Calu3 (cell line): Measurements from ENCODE around the gene SNTG2. TPM values are rescaled to one million over a fixed set of nuclear protein-coding genes. Genes with fewer than 3 reads are reported as not detected.

Experiments
- BruUV-seq: library from RNA; stranded (reverse); fragments of 400-500 nt; replicated peaks from 2 replicates; lab custom pipeline; 2021; lab: Mats Ljungman, UMichigan
- CTCF ChIA-PET: fragments of 300-600 bp; sonication (Branson Sonifier 250); formaldehyde crosslinking; loops from one replicate; lab custom pipeline; 2022; ENCODE audit warnings: antibody characterized with exemption; lab: Charles Lee
- DNase-seq: peaks from one replicate; pipeline ENCODE4 v3.0.0; 2022
- H3K27ac Mint-ChIP-seq: one replicate; pipeline ENCODE4 v1.8.0; 2022; ENCODE audit warnings: mixed read lengths; ENCODE audit not compliant: unreplicated experiment
- H3K27me3 Mint-ChIP-seq: one replicate; pipeline ENCODE4 v1.8.0; 2022; ENCODE audit warnings: mixed read lengths; ENCODE audit not compliant: unreplicated experiment
- H3K36me3 Mint-ChIP-seq: one replicate; pipeline ENCODE4 v1.8.0; 2022; ENCODE audit warnings: mild to moderate bottlenecking, moderate library complexity, mixed read lengths; ENCODE audit not compliant: insufficient read depth, unreplicated experiment
- H3K4me1 Mint-ChIP-seq: one replicate; pipeline ENCODE4 v1.8.0; 2022; ENCODE audit warnings: mild to moderate bottlenecking, low read depth, mixed read lengths; ENCODE audit not compliant: unreplicated experiment
- H3K4me3 Mint-ChIP-seq: one replicate; pipeline ENCODE4 v1.8.0; 2022; ENCODE audit warnings: mild to moderate bottlenecking, low read depth, moderate library complexity, mixed read lengths; ENCODE audit not compliant: unreplicated experiment
- H3K9me3 Mint-ChIP-seq: one replicate; pipeline ENCODE4 v1.8.0; 2022; ENCODE audit warnings: low read depth, mixed read lengths; ENCODE audit not compliant: unreplicated experiment
- CTCF ChIP-seq: fragments of 200-600 bp; IDR thresholded peaks from one replicate; pipeline ENCODE4 v1.8.0; 2022; ENCODE audit warnings: antibody characterized with exemption; ENCODE audit not compliant: unreplicated experiment
- intact Hi-C: fragments of 100-400 bp; cut with micrococcal nuclease; formaldehyde crosslinking; loops from one replicate; pipeline ENCODE4 v1.10.0; 2022; ENCODE audit not compliant: unreplicated experiment
- total RNA-seq: library from RNA; stranded (reverse); gene quantifications from 2 replicates; pipeline ENCODE4 v1.2.3, GENCODE V29; 2022

Gene SNTG2
- total RNA-seq, 1 experiment from 2014 or later = not detected

- BruUV-seq = no TSS peak
- CTCF ChIA-PET = no interaction called here
- no peak for TF ChIP-seq CTCF
- Mint-ChIP-seq H3K27ac (no peak overlapping the region), H3K27me3 (no peaks in the 10 kb centered on the region), H3K4me1 (no peaks in the 10 kb centered on the region), H3K4me3 (no peak overlapping the region), H3K9me3 (peaks cover 5% of the 10 kb centered on the region), H3K36me3 (no peaks in the 10 kb centered on the region)
- DNase-seq = no peak
- intact Hi-C loops = no loop called here
Observed at GRCh38 chr2:1236606-1237005, 286.0 kb downstream of the SNTG2 start.

DNA sequence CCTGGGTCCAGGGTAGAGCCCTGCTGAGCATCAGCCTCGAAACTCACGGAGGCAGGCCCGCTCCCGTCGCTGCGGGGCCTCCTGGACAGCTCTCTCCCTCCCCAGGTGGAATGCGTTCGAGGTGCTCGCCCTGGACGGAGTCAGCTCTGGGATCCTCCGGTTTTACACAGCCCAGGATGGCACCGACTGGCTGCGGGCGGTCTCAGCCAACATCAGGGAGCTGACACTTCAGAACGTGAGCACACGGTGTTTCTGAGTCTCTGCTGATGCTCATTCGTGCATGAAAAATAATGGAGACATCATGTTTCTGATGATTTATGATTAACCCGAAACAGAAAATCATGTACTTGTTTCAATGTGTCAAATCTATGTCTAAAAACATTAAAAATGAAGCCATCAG, 287.1 kb downstream of the SNTG2 start:
- Mint-ChIP-seq H3K4me3 (no peak overlapping the region), H3K36me3 (no peaks in the 10 kb centered on the region), H3K27me3 (no peaks in the 10 kb centered on the region), H3K4me1 (no peaks in the 10 kb centered on the region), H3K9me3 (peaks cover 5% of the 10 kb centered on the region), H3K27ac (no peak overlapping the region)
- CTCF ChIA-PET = no interaction called here
- no peak for TF ChIP-seq CTCF
- no peak for DNase-seq
- BruUV-seq = no TSS peak
- intact Hi-C loops = no loop called here

- no peak for DNase-seq
- no peak for TF ChIP-seq CTCF
- CTCF ChIA-PET = no interaction called here
- BruUV-seq = no TSS peak
- H3K27me3 Mint-ChIP-seq = no peaks in the 10 kb centered on the region
- no peaks in the 10 kb centered on the region for H3K4me1 Mint-ChIP-seq
- H3K9me3 Mint-ChIP-seq = peaks cover 6% of the 10 kb centered on the region
- H3K27ac Mint-ChIP-seq = no peak overlapping the region
- H3K36me3 Mint-ChIP-seq = no peaks in the 10 kb centered on the region
- no peak overlapping the region for H3K4me3 Mint-ChIP-seq
- intact Hi-C loops = no loop called here
Observed at GRCh38 chr2:1238598-1239138, 288.0 kb downstream of the SNTG2 start.

DNA sequence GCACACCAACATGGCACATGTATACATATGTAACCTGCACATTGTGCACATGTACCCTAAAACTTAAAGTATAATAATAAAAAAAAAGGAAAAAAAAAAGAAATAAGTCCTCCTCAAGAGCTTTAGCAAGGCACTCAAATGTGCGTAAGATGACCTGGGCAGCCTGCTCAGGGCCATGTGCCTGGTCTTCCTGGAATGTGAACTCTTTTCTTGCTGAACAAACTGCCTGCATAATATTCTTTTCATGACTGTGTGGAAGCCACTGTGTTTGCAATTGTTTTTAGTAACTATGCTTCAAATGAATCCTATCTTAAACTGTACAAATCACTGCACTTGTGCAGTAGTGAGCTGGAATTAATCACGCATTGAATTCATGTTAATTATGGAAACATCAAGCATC, 294.5 kb downstream of the SNTG2 start:
- H3K4me1 Mint-ChIP-seq = no peaks in the 10 kb centered on the region
- no peak overlapping the region for H3K4me3 Mint-ChIP-seq
- intact Hi-C loops = no loop called here
- CTCF ChIA-PET = no interaction called here
- H3K9me3 Mint-ChIP-seq = peaks cover 6% of the 10 kb centered on the region
- H3K36me3 Mint-ChIP-seq = no peaks in the 10 kb centered on the region
- no peak for TF ChIP-seq CTCF
- DNase-seq = no peak
- H3K27ac Mint-ChIP-seq = no peak overlapping the region
- BruUV-seq = no TSS peak
- H3K27me3 Mint-ChIP-seq = no peaks in the 10 kb centered on the region
